K562 treated with DMSO at 1 percent for 12 hours (cell line): ENCODE measurements around the gene ZNF99. TPM values are rescaled to one million over a fixed set of nuclear protein-coding genes. Genes with fewer than 3 reads are reported as not detected.

Source experiments
- total RNA-seq: library from RNA; unstranded; fragments of 300-600 nt; gene quantifications from 2 replicates; pipeline ENCODE4 v1.2.3, GENCODE V29; 2022; ENCODE audit not compliant: insufficient read depth

ZNF99 gene
- not detected in 2 replicates for total RNA-seq

GRCh38 chr19:22783651-22784410 lies at the start of gene ZNF99:
ZNF99 (minus strand) TSS chr19:22784151; CDS start chr19:22784016, 135 bp downstream.

GRCh38 chr19:22832031-22832762 lies 48.2 kb upstream of the ZNF99 start, which contains the start of gene ZNF723:
ZNF723 (plus strand) TSS chr19:22832291; CDS start chr19:22832380, 89 bp downstream.

Other genes starting within 250 kb of the ZNF99 start
- not detected in 2 replicates for gene ZNF492, start 149.8 kb downstream of the ZNF99 start, total RNA-seq
- gene ZNF723, start 48.1 kb upstream of the ZNF99 start, total RNA-seq, result not detected in 2 replicates
- gene ZNF728, start 219.0 kb upstream of the ZNF99 start, total RNA-seq, result not detected in 2 replicates